Astrocyte of the hippocampus (primary cell): Measurements from ENCODE around the gene ZNF408.
"Not testable (repeated sequence)": the region's sequence is repeated elsewhere in the genome, so short reads cannot be mapped to it uniquely, and the experiment has no call there.

Source experiments
- DNase-seq: peaks from one replicate; pipeline ENCODE4 v3.0.0; 2011; ENCODE audit warnings: low read depth, low spot score

ZNF408 gene

GRCh38 chr11:46700241-46701077 is at the start of gene ZNF408, which contains the start of gene ARHGAP1:
Gene ZNF408, plus strand, starts transcription at chr11:46701031. Its CDS starts 17 bp downstream, at chr11:46701048.
Gene ARHGAP1, minus strand, starts transcription at chr11:46700619. Its CDS starts 4,512 bp downstream, at chr11:46696107.
- DNase-seq, result peak; percentile 99

GRCh38 chr11:46655631-46656030 is 45.2 kb upstream of the ZNF408 start:
- no peak for DNase-seq

- no peak for DNase-seq
These were observed 43.6 kb upstream of the ZNF408 start for GRCh38 chr11:46657186-46657585.

- peak; percentile 74 for DNase-seq
These were observed 42.6 kb upstream of the ZNF408 start for GRCh38 chr11:46658259-46658658.

- DNase-seq, result peak; percentile 82
These were observed 40.9 kb upstream of the ZNF408 start for GRCh38 chr11:46659908-46660307.

- no peak for DNase-seq
These were observed 39.0 kb upstream of the ZNF408 start for GRCh38 chr11:46661836-46662235.

- DNase-seq, result no peak
These were observed 38.5 kb upstream of the ZNF408 start for GRCh38 chr11:46662366-46662765.

- DNase-seq, result no peak
These were observed 37.4 kb upstream of the ZNF408 start for GRCh38 chr11:46663277-46663940.

- no peak for DNase-seq
These were observed 36.2 kb upstream of the ZNF408 start for GRCh38 chr11:46664612-46665011.

GRCh38 chr11:46665356-46665755 is 35.5 kb upstream of the ZNF408 start:
- no peak for DNase-seq

GRCh38 chr11:46666516-46666915 is 34.3 kb upstream of the ZNF408 start:
- no peak for DNase-seq

- DNase-seq, result peak; percentile 27
These were observed 33.8 kb upstream of the ZNF408 start for GRCh38 chr11:46667043-46667481.

GRCh38 chr11:46668480-46669085 is 32.2 kb upstream of the ZNF408 start:
- DNase-seq, result no peak

- DNase-seq, result no peak
These were observed 31.1 kb upstream of the ZNF408 start for GRCh38 chr11:46669711-46670139.

- DNase-seq, result not testable (repeated sequence)
These were observed 30.3 kb upstream of the ZNF408 start for GRCh38 chr11:46670521-46670920.

- DNase-seq, result no peak
These were observed 28.9 kb upstream of the ZNF408 start for GRCh38 chr11:46671958-46672315.

GRCh38 chr11:46672381-46672839 is 28.4 kb upstream of the ZNF408 start:
- DNase-seq, result no peak

- DNase-seq, result no peak
These were observed 26.9 kb upstream of the ZNF408 start for GRCh38 chr11:46673713-46674462.

GRCh38 chr11:46674463-46675287 is 26.2 kb upstream of the ZNF408 start:
- no peak for DNase-seq

- DNase-seq, result peak; percentile 73
These were observed 25.5 kb upstream of the ZNF408 start for GRCh38 chr11:46675288-46675851.
